OCI-M2 (cell line): ENCODE measurements around the gene CYP26A1.
"Not testable (repeated sequence)": the region's sequence is repeated elsewhere in the genome, so short reads cannot be mapped to it uniquely, and the experiment has no call there.

ENCODE experiments used
- DNase-seq: peaks from one replicate; lab custom pipeline; 2025; ENCODE audit not compliant: unreplicated experiment; lab: John Stamatoyannopoulos, UW

CYP26A1 gene

GRCh38 chr10:93077860-93078337, 4.2 kb downstream of the CYP26A1 start:
- DNase-seq, result no peak

GRCh38 chr10:93079663-93080349, 6.1 kb downstream of the CYP26A1 start:
- no peak for DNase-seq

- DNase-seq, result no peak
These were observed 6.8 kb downstream of the CYP26A1 start for GRCh38 chr10:93080350-93081046.

- no peak for DNase-seq
These were observed 7.6 kb downstream of the CYP26A1 start for GRCh38 chr10:93081318-93081717.

- DNase-seq, result no peak
These were observed 8.1 kb downstream of the CYP26A1 start for GRCh38 chr10:93081834-93082233.

- DNase-seq, result no peak
These were observed 10.2 kb downstream of the CYP26A1 start for GRCh38 chr10:93083743-93084539.

- DNase-seq, result no peak
These were observed 11.7 kb downstream of the CYP26A1 start for GRCh38 chr10:93085272-93085859.

- DNase-seq, result no peak
These were observed 12.6 kb downstream of the CYP26A1 start for GRCh38 chr10:93086289-93086688.

GRCh38 chr10:93087846-93088245, 14.2 kb downstream of the CYP26A1 start:
- DNase-seq, result no peak

- no peak for DNase-seq
These were observed 14.8 kb downstream of the CYP26A1 start for GRCh38 chr10:93088466-93088865.

- no peak for DNase-seq
These were observed 16.9 kb downstream of the CYP26A1 start for GRCh38 chr10:93090619-93091018.

GRCh38 chr10:93091960-93092359, 18.3 kb downstream of the CYP26A1 start:
- no peak for DNase-seq

GRCh38 chr10:93095225-93095624, 21.5 kb downstream of the CYP26A1 start:
- DNase-seq, result no peak

- DNase-seq, result no peak
These were observed 23.2 kb downstream of the CYP26A1 start for GRCh38 chr10:93096901-93097300.

- peak; percentile 66 for DNase-seq
These were observed 23.7 kb downstream of the CYP26A1 start for GRCh38 chr10:93097386-93097785.

- no peak for DNase-seq
These were observed 25.1 kb downstream of the CYP26A1 start for GRCh38 chr10:93098816-93099215.

- no peak for DNase-seq
These were observed 26.0 kb downstream of the CYP26A1 start for GRCh38 chr10:93099670-93100069.

GRCh38 chr10:93101148-93101547, 27.5 kb downstream of the CYP26A1 start:
- not testable (repeated sequence) for DNase-seq

- no peak for DNase-seq
These were observed 30.3 kb downstream of the CYP26A1 start for GRCh38 chr10:93103953-93104352.

- no peak for DNase-seq
These were observed 33.0 kb downstream of the CYP26A1 start for GRCh38 chr10:93106631-93107072.

- DNase-seq, result no peak
These were observed 36.9 kb downstream of the CYP26A1 start for GRCh38 chr10:93110472-93111146.
